ENCODE measurements around the gene HIPK2. TPM values are rescaled to one million over a fixed set of nuclear protein-coding genes. Genes with fewer than 3 reads are reported as not detected.
"Not testable (repeated sequence)": the region's sequence is repeated elsewhere in the genome, so short reads cannot be mapped to it uniquely, and the experiment has no call there.

The HIPK2 gene
- total RNA-seq, 1 donor from 2014 or later = 44.0 TPM

- H3K36me3 ChIP-seq (ENCODE audit: control insufficient read depth, insufficient read depth, low read length) = peaks cover 12% of the 10 kb centered on the region
- H3K27me3 ChIP-seq (ENCODE audit: control insufficient read depth, insufficient read depth, low read length) = no peaks in the 10 kb centered on the region
- H3K4me3 ChIP-seq (ENCODE audit: low read depth, low read length) = no peak overlapping the region
- no peak for DNase-seq (ENCODE audit: low read depth)
- TF ChIP-seq CTCF (IDR thresholded peaks at IDR 0.05; ENCODE audit: insufficient read depth, low read length, poor library complexity, severe bottlenecking) = no peak
Measured at GRCh38 chr7:139617074-139617473, 160.7 kb downstream of the HIPK2 start.

- peaks cover 13% of the 10 kb centered on the region for H3K36me3 ChIP-seq (ENCODE audit: control insufficient read depth, insufficient read depth, low read length)
- DNase-seq (ENCODE audit: low read depth) = no peak
Measured at GRCh38 chr7:139614886-139615285, 162.9 kb downstream of the HIPK2 start.

GRCh38 chr7:139613971-139614411, 163.8 kb downstream of the HIPK2 start:
- DNase-seq (ENCODE audit: low read depth) = no peak
- no peak overlapping the region for H3K4me3 ChIP-seq (ENCODE audit: low read depth, low read length)
- peaks cover 13% of the 10 kb centered on the region for H3K36me3 ChIP-seq (ENCODE audit: control insufficient read depth, insufficient read depth, low read length)
- no peaks in the 10 kb centered on the region for H3K27me3 ChIP-seq (ENCODE audit: control insufficient read depth, insufficient read depth, low read length)
- no peak for TF ChIP-seq CTCF (IDR thresholded peaks at IDR 0.05; ENCODE audit: insufficient read depth, low read length, poor library complexity, severe bottlenecking)

More at GRCh38 chr7:139614886-139615285, 162.9 kb downstream of the HIPK2 start:
- no peak for TF ChIP-seq CTCF (IDR thresholded peaks at IDR 0.05; ENCODE audit: insufficient read depth, low read length, poor library complexity, severe bottlenecking)
- Histone ChIP-seq H3K4me3 (ENCODE audit: low read depth, low read length) (no peak overlapping the region), H3K27me3 (ENCODE audit: control insufficient read depth, insufficient read depth, low read length) (no peaks in the 10 kb centered on the region)

- not testable (repeated sequence) for DNase-seq (ENCODE audit: low read depth); H3K4me3 ChIP-seq (ENCODE audit: low read depth, low read length); H3K36me3 ChIP-seq (ENCODE audit: control insufficient read depth, insufficient read depth, low read length)
Measured at GRCh38 chr7:139611556-139611955, 166.2 kb downstream of the HIPK2 start.

GRCh38 chr7:139610595-139610994, 167.2 kb downstream of the HIPK2 start:
- Histone ChIP-seq H3K4me3 (ENCODE audit: low read depth, low read length) (no peak overlapping the region), H3K36me3 (ENCODE audit: control insufficient read depth, insufficient read depth, low read length) (peaks cover 10% of the 10 kb centered on the region), H3K27me3 (ENCODE audit: control insufficient read depth, insufficient read depth, low read length) (no peaks in the 10 kb centered on the region)
- no peak for TF ChIP-seq CTCF (IDR thresholded peaks at IDR 0.05; ENCODE audit: insufficient read depth, low read length, poor library complexity, severe bottlenecking)
- no peak for DNase-seq (ENCODE audit: low read depth)

More at GRCh38 chr7:139611556-139611955, 166.2 kb downstream of the HIPK2 start:
- H3K27me3 ChIP-seq (ENCODE audit: control insufficient read depth, insufficient read depth, low read length) = not testable (repeated sequence)

- no peak for DNase-seq (ENCODE audit: low read depth)
- peaks cover 6% of the 10 kb centered on the region for H3K36me3 ChIP-seq (ENCODE audit: control insufficient read depth, insufficient read depth, low read length)
- no peak for TF ChIP-seq CTCF (IDR thresholded peaks at IDR 0.05; ENCODE audit: insufficient read depth, low read length, poor library complexity, severe bottlenecking)
Measured at GRCh38 chr7:139603896-139604295, 173.9 kb downstream of the HIPK2 start.

More at GRCh38 chr7:139603896-139604295, 173.9 kb downstream of the HIPK2 start:
- Histone ChIP-seq H3K4me3 (ENCODE audit: low read depth, low read length) (no peak overlapping the region), H3K27me3 (ENCODE audit: control insufficient read depth, insufficient read depth, low read length) (no peaks in the 10 kb centered on the region)

Measured in kidney epithelial cell (primary cell).